SK-N-SH (cell line): ENCODE data around the gene NELFB. TPM values are rescaled to one million over a fixed set of nuclear protein-coding genes. Genes with fewer than 3 reads are reported as not detected.

ENCODE experiments used
- CTCF ChIA-PET: fragments of 300-600, 350-600 bp; formaldehyde crosslinking; extraction: SDS; loops from one replicate; lab custom pipeline; 2021; lab: Yijun Ruan, JAX
- POLR2A ChIA-PET: fragments of 350-600 bp; sonication (Branson Sonifier 250); formaldehyde crosslinking; extraction: SDS; loops from one replicate; lab custom pipeline; 2020; ENCODE audit warnings: antibody characterized with exemption, inconsistent platforms; lab: Yijun Ruan, JAX
- DNase-seq: peaks from one replicate; pipeline ENCODE4 v3.0.0; 2012
- H2AFZ ChIP-seq: fragments of 200-600 bp; sonication (generic); 2 replicates; pipeline ENCODE4 v1.8.1; 2016; ENCODE audit warnings: antibody characterized with exemption, mild to moderate bottlenecking, low read depth
- H3F3A ChIP-seq: fragments of 200-600 bp; sonication (generic); replicated peaks from 2 replicates; pipeline ENCODE3; 2016; ENCODE audit warnings: antibody characterized with exemption, mild to moderate bottlenecking; ENCODE audit not compliant: insufficient read depth
- H3K27ac ChIP-seq, 2 experiments: fragments of 200-500 bp in 1 of 2; fragments of 200-600 bp in 1 of 2; sonication (Bioruptor generic) in 1 of 2; sonication (generic), shearing (Covaris generic) in 1 of 2; 2 replicates each; pipeline versions ENCODE4 v1.5.1 to v1.6.1; 2014 to 2016; ENCODE audit warnings: low read depth in 2 of 2, inconsistent platforms in 1 of 2, low read length in 1 of 2, mild to moderate bottlenecking in 1 of 2, mixed read lengths in 1 of 2
- H3K27me3 ChIP-seq: fragments of 200-600 bp; sonication (generic), shearing (Covaris generic); 2 replicates; pipeline ENCODE4 v1.6.1; 2016; ENCODE audit warnings: mixed run types; ENCODE audit not compliant: insufficient read depth
- H3K36me3 ChIP-seq, 2 experiments: fragments of 200-500 bp in 1 of 2; fragments of 200-600 bp in 1 of 2; sonication (Bioruptor generic) in 1 of 2; sonication (generic) in 1 of 2; replicated peaks in 1 of 2; 2 replicates each; pipeline versions ENCODE3 to v1.5.1; 2014 to 2016; ENCODE audit warnings: low read length in 1 of 2, mild to moderate bottlenecking in 1 of 2; ENCODE audit not compliant: insufficient read depth in 2 of 2, control insufficient read depth in 1 of 2
- H3K4me1 ChIP-seq, 2 experiments: fragments of 200-500 bp in 1 of 2; fragments of 200-600 bp in 1 of 2; sonication (Bioruptor generic) in 1 of 2; sonication (generic), shearing (Covaris generic) in 1 of 2; 2 replicates each; pipeline versions ENCODE4 v1.5.1 to v1.6.1; 2014 to 2016; ENCODE audit warnings: low read depth in 1 of 2, low read length in 1 of 2, mixed run types in 1 of 2; ENCODE audit not compliant: insufficient read depth in 2 of 2, control insufficient read depth in 1 of 2
- H3K4me2 ChIP-seq: fragments of 200-600 bp; sonication (generic), shearing (Covaris generic); 2 replicates; pipeline ENCODE4 v1.6.1; 2017; ENCODE audit warnings: mixed run types
- H3K4me3 ChIP-seq, 2 experiments: fragments of 200-500 bp in 1 of 2; fragments of 200-600 bp in 1 of 2; sonication (Bioruptor generic) in 1 of 2; sonication (generic), shearing (Covaris generic) in 1 of 2; 2 replicates each; pipeline versions ENCODE4 v1.5.1 to v1.8.1; 2014 to 2016; ENCODE audit warnings: low read depth in 2 of 2, inconsistent platforms in 1 of 2, low read length in 1 of 2, mild to moderate bottlenecking in 1 of 2, mixed read lengths in 1 of 2, moderate library complexity in 1 of 2
- H3K79me2 ChIP-seq: fragments of 200-600 bp; sonication (generic); 2 replicates; pipeline ENCODE4 v1.8.1; 2017; ENCODE audit warnings: mild to moderate bottlenecking; ENCODE audit not compliant: insufficient read depth
- H3K9ac ChIP-seq: fragments of 200-600 bp; sonication (generic); 2 replicates; pipeline ENCODE4 v1.6.1; 2017; ENCODE audit warnings: mixed run types
- H3K9me2 ChIP-seq: fragments of 200-600 bp; sonication (generic); 2 replicates; pipeline ENCODE4 v1.6.1; 2017; ENCODE audit warnings: mixed run types
- H3K9me3 ChIP-seq: fragments of 200-600 bp; sonication (generic); 2 replicates; pipeline ENCODE4 v1.6.1; 2017; ENCODE audit warnings: mixed run types, mild to moderate bottlenecking, moderate library complexity
- H4K20me1 ChIP-seq: fragments of 200-600 bp; sonication (generic); 2 replicates; pipeline ENCODE4 v1.6.1; 2017; ENCODE audit warnings: mild to moderate bottlenecking, mixed run types; ENCODE audit not compliant: insufficient read depth
- CHD2 ChIP-seq: fragments of 150-350 bp; IDR thresholded peaks from 2 replicates; pipeline ENCODE4 v1.6.1; 2018; ENCODE audit warnings: low read length; ENCODE audit not compliant: partially characterized antibody
- JUND ChIP-seq: IDR thresholded peaks from 2 replicates; pipeline ENCODE4 v1.4.0; 2012
- MAX ChIP-seq: IDR thresholded peaks from 2 replicates; pipeline ENCODE4 v1.4.0; 2012; ENCODE audit warnings: low read depth
- MEF2A ChIP-seq: IDR thresholded peaks from 2 replicates; pipeline ENCODE4 v1.4.0; 2012; ENCODE audit warnings: low read depth, borderline replicate concordance
- PBX3 ChIP-seq: IDR thresholded peaks from 2 replicates; pipeline ENCODE4; 2012
- REST ChIP-seq: IDR thresholded peaks from 2 replicates; pipeline ENCODE4 v1.6.1; 2012; ENCODE audit warnings: mild to moderate bottlenecking, low read depth, low read length, moderate library complexity
- RFX5 ChIP-seq: IDR thresholded peaks from 2 replicates; pipeline ENCODE4 v1.6.1; 2012; ENCODE audit warnings: mild to moderate bottlenecking, improper control_type of control experiment, low read length
- TEAD4 ChIP-seq: IDR thresholded peaks from 2 replicates; pipeline ENCODE4 v1.4.0; 2012; ENCODE audit warnings: mild to moderate bottlenecking, borderline replicate concordance; ENCODE audit not compliant: insufficient read depth
- ZBTB33 ChIP-seq: IDR thresholded peaks from 2 replicates; pipeline ENCODE4 v1.4.0; 2012; ENCODE audit warnings: low read depth, borderline replicate concordance
- WGBS: methylation state at CpG from one replicate; pipeline ENCODE4 v1.1.6; 2017; ENCODE audit warnings: low lambda C conversion rate; 5-methylcytosine and 5-hydroxymethylcytosine counted together
- polyA plus RNA-seq, 3 experiments: library from polyadenylated mRNA; depleted of rRNA; stranded (reverse); fragments of >200 nt; gene quantifications; 2 replicates each; pipeline ENCODE4 v1.2.3, GENCODE V29; 2012

NELFB gene
- polyA plus RNA-seq, 1 of the 3 experiments (the other 2 are of a cell fraction), result 62.7 TPM

GRCh38 chr9:137233143-137233980, 21.8 kb upstream of the NELFB start:
- no peak for TF ChIP-seq TEAD4
- TF ChIP-seq MEF2A, result no peak
- TF ChIP-seq REST, result no peak
- no peak for TF ChIP-seq MAX
- no peak for TF ChIP-seq PBX3
- no peak for TF ChIP-seq RFX5
- no peak for TF ChIP-seq CHD2
- no peak for TF ChIP-seq ZBTB33
- no peak for TF ChIP-seq JUND
- Histone ChIP-seq H3K9me2 (no peaks in the 10 kb centered on the region), H3K4me2 (no peak overlapping the region), H3K27me3 (no peaks in the 10 kb centered on the region), H3K79me2 (peaks cover 12% of the 10 kb centered on the region), H3K27ac (no peak overlapping the region), H2AFZ (no peak overlapping the region), H3F3A (peaks cover 3% of the 10 kb centered on the region), H3K36me3 (no peaks in the 10 kb centered on the region), H3K9me3 (no peaks in the 10 kb centered on the region), H3K4me3 (no peak overlapping the region), H3K4me1 (peaks cover 1 to 26% of the 10 kb centered on the region in 2 experiments; a peak in 2 of 4 replicates), H4K20me1 (no peaks in the 10 kb centered on the region), H3K9ac (no peak overlapping the region)
- CTCF ChIA-PET, result no interaction called here
- POLR2A ChIA-PET, result no interaction called here
- WGBS, result 65% methylated on average over 14 of the region's 40 CpGs
- no peak for DNase-seq
